ENCODE measurements around the gene PROZ.

The PROZ gene

DNA sequence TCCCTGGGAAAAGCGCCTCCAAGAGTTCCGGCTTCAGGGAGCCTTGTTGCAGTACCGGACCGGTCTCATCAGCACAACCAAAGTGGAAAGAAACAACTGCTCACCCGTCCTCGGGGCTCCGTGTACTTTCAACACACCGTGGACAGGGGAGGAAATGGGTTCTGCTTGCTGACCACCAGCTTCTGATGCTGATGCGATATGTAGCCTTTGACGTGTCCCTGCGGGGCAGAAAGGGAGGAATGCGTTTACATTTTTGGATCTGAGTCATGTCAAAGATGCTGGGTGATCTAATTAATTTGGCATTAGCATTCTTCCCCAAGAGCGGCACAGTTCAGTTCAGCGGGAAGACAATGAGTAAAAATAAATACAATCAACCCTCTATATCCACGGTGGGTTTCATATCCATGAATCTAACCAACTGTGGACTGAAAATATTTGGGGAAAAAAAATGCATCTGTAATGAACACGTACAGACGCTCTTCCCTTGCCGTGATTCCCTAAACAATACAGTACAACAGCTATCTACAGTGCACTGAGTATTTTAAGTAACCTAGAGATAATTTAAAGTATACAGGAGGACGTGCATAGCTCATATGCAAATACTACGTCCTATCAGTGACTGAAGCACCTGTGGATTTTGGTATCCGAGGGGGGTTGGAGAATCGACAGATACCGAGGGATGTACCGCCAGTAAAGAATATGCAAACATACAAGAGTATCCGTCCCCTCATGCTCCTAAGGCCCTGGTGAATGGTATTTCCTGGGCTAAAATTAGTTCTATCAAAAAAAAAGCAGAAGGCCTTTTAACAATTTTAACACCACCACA is 19.8 kb downstream of the PROZ start:
- peak; percentile 92 for DNase-seq (ENCODE audit: low spot score)

DNA sequence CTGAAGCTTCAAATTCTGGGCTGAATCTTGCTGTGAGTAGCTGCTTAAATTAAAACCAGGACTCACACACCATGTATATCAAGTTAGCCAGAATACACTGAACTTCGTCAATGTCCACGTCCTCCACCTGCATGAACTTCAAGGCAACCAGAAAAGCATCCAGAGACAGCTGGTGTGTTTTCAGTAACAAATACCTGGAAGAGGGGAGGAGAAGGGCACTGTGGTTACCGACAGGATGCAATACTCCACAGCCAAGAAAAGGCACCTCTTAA is 20.4 kb downstream of the PROZ start:
- DNase-seq (ENCODE audit: low spot score): no peak

DNA sequence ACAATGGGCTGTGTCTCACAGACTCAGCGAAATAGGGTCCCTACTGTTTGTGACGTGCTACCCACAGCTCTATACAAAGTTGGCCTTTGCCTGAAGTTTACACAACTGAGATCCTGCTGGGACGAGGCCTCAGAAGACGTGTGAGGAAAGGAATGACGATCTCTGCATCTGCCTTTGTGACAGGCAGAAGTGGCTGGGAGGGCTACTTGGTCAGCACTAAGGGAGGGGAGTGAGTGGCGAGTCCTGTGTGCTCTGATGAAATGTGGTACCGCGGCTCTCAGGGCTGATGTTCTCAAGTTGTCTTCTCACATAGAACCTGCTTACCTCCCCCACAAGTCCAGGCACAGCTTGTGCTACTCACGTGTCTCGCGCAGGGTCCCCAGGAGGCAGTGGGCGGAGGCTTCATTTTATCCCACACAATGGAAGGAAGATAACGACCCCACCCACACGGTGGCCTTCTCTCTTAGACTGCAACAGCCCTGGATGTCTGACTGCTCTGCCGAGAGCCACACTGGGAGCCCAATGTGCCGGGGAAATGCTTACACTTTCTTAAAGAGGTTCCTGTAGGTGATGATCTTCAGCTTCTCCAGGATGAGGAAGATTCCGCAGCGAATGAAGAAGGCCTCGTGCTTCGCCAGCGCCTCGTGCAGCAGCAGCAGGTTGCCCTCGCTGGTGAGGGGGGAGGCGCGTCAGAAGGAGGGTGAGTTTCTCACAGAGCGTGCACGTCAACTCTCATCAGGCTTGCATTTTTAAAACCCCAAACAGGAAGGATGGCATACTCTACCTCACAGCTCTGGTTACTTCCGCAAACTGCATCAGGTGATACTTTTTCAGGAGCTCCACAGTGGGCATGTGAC is 21.2 kb downstream of the PROZ start:
- DNase-seq (ENCODE audit: low spot score): no peak

DNA sequence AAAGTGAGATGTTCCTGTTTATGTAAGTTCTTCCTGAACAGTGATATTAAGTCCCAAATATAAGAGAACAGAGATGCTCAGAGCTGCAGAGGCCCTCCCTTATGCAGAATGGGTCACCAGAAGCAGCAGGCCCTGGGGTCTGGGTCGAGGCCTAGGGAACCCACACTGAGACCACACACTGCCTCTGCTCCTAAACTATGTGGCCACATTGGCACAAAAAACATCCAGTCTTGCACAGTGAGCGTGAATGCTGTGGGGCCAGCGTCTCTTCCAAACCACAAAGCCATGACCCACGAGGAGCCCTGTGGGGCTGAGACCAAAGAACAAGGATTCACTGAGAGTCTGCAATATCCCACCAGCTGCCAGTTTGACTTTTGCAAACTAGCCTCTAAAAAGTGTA is 23.6 kb downstream of the PROZ start:
- DNase-seq (ENCODE audit: low spot score): no peak

DNA sequence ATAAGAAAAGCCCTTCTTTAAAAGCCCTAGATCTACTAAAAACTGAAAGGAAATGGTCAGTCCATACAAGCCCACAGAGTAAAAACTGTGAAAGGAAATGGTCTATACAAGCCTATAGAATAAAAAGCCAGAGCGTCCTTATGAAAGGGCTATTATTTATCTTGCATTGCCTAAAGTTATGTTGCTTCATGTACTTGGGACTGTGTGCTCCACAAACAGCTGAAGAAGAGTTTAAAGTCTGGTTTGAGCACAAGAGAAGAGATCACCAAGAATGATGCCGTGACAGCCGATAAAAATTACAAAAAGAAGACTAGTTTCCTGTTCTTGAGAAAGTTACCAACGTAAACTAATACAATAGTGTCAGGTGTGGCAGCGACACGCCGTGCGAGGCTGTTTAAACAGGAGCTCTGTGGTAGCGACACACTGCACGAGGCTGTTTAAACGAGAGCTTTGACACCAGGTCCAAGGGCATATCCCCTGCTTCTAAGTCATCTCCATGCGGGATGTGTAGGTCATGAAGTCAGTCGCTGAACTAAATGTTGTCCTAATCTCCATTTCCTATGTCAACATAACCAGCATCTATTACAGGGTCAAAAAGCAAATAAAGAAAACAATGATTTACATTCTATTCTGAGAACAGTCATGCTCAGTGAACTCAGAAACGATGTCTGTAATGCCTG is 25.1 kb downstream of the PROZ start:
- no peak for DNase-seq (ENCODE audit: low spot score)

DNA sequence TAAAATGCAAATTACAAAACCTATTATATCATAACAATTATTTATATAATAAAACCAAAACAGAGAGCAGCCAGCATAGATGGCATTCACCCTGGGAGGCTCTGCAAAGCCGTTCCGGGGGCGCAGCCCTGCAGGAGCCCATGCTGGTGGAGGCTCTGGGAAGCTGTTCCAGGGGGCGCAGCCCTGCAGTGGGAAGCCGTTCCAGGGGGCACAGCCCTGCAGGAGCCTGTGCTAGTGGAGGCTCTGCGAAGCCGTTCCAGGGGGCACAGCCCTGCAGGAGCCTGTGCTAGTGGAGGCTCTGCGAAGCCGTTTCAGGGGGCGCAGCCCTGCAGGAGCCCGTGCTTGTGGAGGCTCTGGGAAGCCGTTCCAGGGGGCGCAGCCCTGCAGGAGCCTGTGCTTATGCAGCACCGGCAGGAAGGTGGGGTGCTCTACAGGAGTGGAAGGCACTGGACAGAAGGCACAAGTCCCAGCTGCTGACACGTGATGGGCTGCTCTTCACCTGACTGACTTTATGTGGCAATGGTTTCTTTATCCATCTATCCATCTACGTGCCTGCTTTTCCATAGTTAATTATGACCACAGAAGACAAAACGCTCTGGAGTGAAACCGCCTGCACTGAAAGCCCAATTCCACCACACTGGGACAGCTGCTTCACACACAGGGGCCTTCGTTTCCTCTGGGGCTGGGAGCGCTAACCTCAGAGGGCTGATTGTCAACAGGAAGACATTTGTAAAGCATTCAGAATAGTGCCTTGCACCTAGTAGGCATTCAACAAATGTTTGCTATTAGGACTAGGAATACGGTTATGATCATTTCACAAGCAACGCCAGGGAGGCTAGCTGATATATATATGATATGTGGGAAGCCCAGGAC is 26.4 kb downstream of the PROZ start:
- DNase-seq (ENCODE audit: low spot score): no peak

DNA sequence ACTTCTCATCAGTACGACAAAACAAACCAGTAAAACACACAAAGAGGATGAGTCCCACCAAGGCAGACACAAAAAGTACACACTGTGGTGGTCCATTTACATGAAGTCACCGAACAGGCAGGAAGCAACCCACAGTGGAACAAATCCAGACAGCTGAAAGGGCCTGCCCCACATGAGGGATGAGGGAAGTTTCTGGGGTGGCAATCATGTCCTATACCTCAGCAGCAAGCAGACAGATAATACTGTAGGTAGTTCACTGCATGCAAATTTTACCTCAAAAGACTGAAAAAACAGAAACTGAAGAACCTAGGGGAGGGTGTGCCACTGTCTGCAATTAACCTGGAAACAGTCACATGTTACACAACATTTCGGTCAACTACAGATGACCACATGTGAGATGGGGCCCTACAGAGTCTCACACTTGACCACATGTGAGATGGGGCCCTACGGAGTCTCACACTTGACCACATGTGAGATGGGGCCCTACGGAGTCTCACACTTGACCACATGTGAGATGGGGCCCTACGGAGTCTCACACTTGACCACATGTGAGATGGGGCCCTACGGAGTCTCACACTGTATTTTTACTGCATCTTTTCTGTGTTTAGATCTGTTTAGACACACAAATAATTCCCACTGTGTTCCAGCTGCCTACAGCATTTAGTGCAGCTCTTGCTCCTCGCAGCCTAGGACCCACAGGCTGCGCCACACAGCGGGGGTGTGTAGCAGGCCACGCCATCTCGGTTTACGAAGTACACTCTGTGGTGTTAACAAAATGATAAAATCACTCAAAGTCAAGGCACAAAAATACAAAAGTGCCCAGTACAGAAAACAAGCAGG is 27.8 kb downstream of the PROZ start:
- no peak for DNase-seq (ENCODE audit: low spot score)

DNA sequence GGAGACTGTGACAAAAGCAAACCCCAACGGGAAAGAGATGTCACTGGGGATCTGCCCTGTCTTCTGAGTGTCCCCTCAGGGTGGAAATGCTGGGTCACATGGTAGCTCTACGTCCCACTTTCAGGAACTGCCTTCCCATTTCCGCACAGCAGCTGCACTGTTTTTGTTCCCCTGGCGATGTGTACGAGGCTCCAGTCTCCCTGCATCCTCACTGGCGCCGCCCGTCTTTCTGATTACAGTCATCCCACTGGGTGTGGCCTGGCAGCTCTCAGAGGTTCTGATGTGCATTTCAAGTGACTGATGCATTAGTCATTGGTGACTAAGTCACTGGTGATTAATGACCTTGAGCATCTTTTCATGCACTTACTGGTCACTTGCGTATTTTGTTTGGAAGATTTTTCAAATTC is 28.8 kb downstream of the PROZ start:
- DNase-seq (ENCODE audit: low spot score): peak; percentile 94

DNA sequence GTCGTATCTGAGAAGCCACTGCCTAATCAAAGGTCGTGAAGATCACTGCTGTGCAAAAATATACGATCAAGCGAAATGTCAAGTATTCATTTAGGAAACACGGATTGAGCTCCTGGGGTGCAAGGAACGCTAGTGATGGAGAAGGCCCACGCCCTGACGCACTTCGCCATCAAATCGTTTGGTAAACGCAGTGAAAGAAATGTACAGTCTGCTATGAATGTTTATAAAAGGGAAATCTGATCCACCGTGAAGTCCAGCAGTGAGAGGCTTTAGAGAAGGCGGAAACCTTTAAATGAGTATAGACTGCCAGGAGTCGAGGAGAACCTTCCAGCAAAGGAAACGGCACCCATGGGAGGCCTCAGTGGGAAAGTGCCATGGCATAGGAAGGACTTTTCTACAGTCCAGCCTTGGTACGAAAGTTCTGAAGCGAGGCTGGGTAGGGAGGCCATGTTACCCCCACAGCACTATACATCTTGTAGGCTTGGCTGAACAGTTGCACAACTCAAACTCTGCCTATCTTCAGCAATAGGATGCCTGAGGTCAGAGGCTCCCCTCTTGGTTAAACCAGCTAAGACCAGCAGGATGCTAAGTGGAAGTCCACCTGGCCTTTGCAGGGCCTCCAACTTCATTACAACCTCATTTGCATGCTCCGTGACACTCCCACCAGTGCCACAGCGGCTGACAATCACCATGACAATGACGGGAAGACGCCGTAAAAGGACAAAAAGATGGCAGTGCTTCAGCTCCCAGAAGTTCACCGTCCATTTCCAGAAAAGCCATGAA is 29.6 kb downstream of the PROZ start:
- no peak for DNase-seq (ENCODE audit: low spot score)

DNA sequence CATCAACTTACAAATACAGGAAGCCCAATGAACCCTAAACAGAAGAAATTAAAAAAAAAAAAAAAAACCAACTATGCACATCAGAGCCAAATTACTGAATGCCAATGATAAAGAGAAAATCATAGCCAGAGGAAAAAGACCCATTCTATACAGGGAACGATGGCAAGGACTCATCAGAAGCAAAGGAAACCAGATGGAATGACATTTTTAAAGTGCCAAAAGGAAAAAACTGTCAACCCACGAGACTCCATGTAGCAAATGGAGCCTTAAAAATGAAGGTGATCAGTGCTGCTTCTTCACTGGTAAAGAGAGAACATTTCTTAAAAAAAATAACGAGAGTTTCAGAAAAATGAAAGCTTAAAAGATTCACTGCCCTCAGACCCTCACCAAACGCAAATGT is 31.7 kb downstream of the PROZ start:
- DNase-seq (ENCODE audit: low spot score): no peak

DNA sequence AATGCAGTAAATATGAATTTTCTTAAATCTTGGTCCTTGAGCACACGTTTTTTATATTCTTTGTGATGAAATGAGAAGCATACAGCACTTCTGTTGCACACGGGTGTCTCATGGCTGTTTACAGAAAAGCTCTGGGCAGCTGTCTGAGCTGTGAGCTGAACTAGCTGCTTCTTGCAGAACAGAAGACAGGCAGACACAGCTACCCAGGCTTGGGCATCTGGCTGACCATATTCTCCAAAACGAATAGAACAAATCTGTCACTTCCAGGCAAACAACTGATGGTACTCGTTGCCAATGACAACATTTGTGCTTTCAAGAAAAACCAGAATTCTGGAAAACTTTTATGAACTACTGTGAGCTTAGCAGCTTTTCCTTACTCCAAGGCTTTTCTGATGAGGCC is 33.8 kb downstream of the PROZ start:
- DNase-seq (ENCODE audit: low spot score): no peak

DNA sequence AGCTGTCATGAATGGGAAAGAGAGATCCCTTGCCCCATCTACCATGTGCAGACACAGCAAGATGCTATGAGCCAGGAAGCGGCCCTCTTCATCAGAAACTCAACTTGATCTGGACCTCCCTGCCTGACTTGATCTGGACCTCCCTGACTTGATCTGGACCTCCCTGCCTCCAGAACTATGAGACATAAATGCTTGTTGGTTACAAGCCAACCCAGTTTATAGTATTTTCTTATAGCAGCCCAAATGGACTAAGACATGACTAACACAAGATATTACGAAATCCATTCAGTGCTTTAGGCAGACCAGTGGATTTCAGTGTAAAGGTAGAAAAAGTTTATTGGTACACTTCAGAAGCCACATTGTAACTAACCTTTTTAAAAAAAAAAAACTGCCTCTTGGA is 34.5 kb downstream of the PROZ start:
- no peak for DNase-seq (ENCODE audit: low spot score)

DNA sequence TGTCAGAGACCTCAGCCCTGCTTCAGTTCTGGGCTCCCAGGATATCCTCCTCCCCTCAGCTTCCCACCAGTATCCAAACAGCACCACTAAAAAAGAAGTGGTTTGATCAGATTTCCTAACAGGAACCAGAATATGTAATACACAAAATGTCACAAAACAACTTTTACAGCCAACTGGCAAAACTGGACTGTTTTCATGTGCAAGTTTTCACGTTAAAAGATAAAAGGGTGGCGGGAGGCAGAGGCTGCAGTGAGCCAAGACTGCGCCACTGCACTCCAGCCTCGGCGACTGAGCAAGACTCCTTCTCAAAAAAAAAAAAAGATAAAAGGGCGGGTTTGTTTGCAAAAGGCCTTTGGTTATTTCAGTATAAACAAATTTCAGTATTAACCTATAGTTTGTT is 36.9 kb downstream of the PROZ start:
- no peak for DNase-seq (ENCODE audit: low spot score)

DNA sequence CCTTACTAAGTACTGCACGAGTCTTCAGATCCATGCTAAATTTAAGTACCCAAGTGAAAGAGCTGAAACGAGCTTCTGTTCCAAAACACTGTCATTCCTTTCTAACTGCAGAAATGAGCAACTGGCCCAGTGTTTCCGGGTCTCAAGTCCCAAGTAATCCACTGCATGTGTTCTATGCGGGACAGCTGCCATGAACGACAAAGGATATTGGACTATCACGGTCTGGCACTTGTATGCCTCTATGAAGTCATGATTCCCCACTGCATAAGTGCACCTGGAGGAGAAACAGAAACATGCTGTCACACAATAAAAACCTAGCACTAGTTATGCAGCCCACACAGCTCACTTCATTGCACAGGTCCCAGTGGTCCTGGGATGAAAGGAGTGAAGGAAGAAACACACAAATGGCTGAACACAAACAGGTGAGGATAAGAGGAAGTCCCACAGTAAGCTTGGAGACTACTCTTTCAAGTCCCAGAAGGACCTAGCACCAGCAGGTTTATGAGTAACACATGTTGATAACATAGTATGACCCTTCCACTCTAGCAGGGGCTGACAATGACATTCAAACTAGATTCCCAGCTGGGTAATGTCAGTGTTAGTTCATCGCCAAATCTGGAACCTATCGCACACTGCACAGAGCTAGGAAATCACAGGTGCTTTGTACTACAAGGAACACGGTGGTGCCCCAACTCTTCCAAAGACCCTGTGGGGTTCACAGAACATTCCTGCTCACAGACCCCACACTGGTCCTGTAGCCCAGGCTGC is 38.7 kb downstream of the PROZ start:
- DNase-seq (ENCODE audit: low spot score): no peak

DNA sequence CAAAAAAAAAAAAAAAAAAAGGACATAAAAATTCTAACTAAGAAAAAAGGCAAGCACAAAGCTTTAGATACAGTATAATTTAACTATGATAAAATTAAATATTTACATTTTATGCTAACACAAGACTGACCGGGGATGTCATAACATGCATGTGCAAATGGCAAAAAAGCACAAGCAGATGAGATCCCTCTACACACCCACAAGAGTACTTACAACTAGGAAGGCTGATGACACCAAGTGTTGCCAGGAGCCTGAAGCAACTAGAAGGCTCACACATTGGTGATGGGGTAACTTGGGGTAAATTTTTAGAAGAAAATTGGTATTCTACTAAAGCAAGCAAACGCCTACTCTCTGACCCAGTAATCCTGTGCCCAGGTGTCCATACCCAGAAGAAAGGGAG is 43.4 kb downstream of the PROZ start:
- DNase-seq (ENCODE audit: low spot score): no peak

DNA sequence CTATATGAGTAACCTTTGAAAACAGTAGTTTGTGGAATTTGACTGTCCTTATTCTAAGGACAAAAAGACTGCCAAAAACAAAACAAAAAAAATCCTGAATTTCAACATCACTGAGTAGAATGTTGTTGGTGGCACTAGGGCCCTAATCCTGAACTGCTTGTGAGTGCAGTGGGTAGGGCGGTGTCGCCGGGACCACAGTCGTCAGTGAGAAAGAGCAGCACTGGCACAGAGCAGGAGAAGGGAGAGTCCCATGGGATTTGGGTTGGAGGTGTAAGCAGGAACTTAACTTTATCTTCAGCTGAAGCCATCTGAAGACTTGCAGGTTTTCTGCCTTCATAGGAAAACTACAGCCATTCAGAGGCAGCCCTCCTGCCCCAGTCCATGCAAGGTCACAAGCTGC is 44.5 kb downstream of the PROZ start:
- no peak for DNase-seq (ENCODE audit: low spot score)

DNA sequence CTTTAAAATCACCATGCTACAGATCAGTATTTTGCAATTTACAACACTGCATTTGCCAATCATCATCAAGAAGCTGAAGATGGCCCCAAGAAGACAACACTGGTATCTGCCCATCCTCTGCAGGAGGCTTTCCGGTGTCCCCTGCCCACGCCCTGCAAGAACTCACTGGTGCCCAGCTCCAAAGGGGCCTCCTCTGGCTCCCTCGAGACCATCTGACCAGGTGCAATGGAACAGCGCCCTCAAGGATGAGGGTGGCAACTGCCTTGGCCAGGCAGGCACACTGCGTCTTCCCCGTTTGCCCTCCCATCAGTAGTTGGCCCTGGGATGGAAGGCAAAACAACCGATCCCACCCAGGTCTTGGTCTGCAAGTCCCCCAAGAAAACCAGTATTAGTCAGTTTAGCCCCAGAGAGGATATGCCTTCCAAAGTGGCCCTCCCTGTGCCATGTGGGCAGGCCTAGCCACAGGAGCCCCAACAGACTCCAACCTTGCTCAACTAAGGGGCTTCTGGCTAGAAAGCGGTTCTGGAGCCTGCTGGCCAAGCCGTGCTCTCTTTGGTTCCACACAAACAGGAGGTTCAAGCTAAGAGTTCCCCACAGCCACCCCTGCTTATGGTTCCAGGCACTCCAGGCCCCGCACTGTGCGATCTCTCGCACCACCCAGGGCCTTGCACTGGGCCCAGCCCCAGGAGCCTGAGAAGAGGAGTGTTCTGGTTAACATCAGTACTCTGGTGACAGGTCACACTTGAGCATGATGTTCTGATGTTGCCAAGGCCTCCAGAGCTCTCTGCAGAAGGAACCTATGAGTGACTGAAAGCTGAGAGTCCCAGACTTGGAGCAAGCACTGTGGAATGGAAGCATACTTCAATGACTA is 45.3 kb downstream of the PROZ start:
- DNase-seq (ENCODE audit: low spot score): no peak

DNA sequence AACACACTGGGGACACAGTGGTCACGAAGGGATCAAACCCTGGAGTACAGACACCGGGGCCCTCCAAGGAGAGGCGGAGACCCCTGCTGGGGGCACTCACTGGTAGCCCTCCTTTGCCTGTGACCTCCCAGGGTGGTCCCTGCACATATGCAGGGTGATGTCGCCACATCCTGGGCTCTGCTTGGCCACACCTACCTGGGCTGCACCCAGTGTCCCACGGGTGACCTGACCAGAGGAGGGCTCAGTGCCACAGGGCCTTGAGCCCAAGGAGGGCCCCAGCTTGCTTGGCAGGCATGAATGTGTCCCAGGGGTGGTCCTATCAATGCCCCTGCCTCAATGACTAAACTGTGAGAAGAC is 45.9 kb downstream of the PROZ start:
- DNase-seq (ENCODE audit: low spot score): no peak
